Measurements from ENCODE around the gene ZNF263.

ZNF263 gene

GRCh38 chr16:3328104-3328503 lies 44.8 kb downstream of the ZNF263 start:
- no peak for DNase-seq (ENCODE audit: low spot score)

GRCh38 chr16:3328643-3329042 lies 45.4 kb downstream of the ZNF263 start:
- DNase-seq (ENCODE audit: low spot score) = no peak
